ENCODE data around the gene LAMB4. TPM values are rescaled to one million over a fixed set of nuclear protein-coding genes. Genes with fewer than 3 reads are reported as not detected.

Gene LAMB4
- total RNA-seq, 2 experiments from 2014 or later = not detected

- H3K4me3 ChIP-seq (ENCODE audit: low read depth, low read length, poor library complexity, severe bottlenecking) = no peak overlapping the region
- H3K79me2 ChIP-seq (ENCODE audit: insufficient read depth, low read depth, low read length) = no peaks in the 10 kb centered on the region
- H3K4me2 ChIP-seq (ENCODE audit: low read length) = no peak overlapping the region
- no peaks in the 10 kb centered on the region for H3K9me3 ChIP-seq (ENCODE audit: low read length)
- H3K4me1 ChIP-seq (ENCODE audit: insufficient read depth, low read length, poor library complexity, severe bottlenecking) = peaks cover 5% of the 10 kb centered on the region
- no peak for DNase-seq (ENCODE audit: low spot score)
- no TSS peak for BruUV-seq (replicated peaks)
- no peak for TF ChIP-seq CTCF (conservative IDR thresholded peaks at IDR 0.05; ENCODE audit: low read length)
- no peak for TF ChIP-seq EZH2phosphoT487 (IDR thresholded peaks at IDR 0.05; ENCODE audit: borderline replicate concordance, low read depth, low read length)
- POLR2A ChIA-PET = no interaction called here
- intact Hi-C loops (cut with micrococcal nuclease; ENCODE audit: unreplicated experiment) = no loop called here
- CTCF ChIA-PET (ENCODE audit: unreplicated experiment) = no interaction called here
- no peaks in the 10 kb centered on the region for H3K36me3 ChIP-seq (ENCODE audit: insufficient read depth, low read length)
- H4K20me1 ChIP-seq (ENCODE audit: insufficient read depth, low read length) = no peaks in the 10 kb centered on the region
- H3K27ac ChIP-seq (ENCODE audit: low read depth, low read length, poor library complexity, severe bottlenecking) = no peak overlapping the region
- no peak overlapping the region for H2AFZ ChIP-seq (ENCODE audit: low read length)
- H3K9me2 ChIP-seq (ENCODE audit: insufficient read depth, low read length) = no peaks in the 10 kb centered on the region
These were observed 38.7 kb downstream of the LAMB4 start for GRCh38 chr7:108091461-108091831.

- Histone ChIP-seq H3K4me3 (ENCODE audit: low read depth, low read length, poor library complexity, severe bottlenecking) (no peak overlapping the region), H3K9me3 (ENCODE audit: low read length) (no peaks in the 10 kb centered on the region), H3K4me1 (ENCODE audit: insufficient read depth, low read length, poor library complexity, severe bottlenecking) (peaks cover 5% of the 10 kb centered on the region), H3K9me2 (ENCODE audit: insufficient read depth, low read length) (no peaks in the 10 kb centered on the region), H3K27ac (ENCODE audit: low read depth, low read length, poor library complexity, severe bottlenecking) (no peak overlapping the region), H3K4me2 (ENCODE audit: low read length) (no peak overlapping the region), H3K79me2 (ENCODE audit: insufficient read depth, low read depth, low read length) (no peaks in the 10 kb centered on the region), H4K20me1 (ENCODE audit: insufficient read depth, low read length) (no peaks in the 10 kb centered on the region), H2AFZ (ENCODE audit: low read length) (no peak overlapping the region), H3K36me3 (ENCODE audit: insufficient read depth, low read length) (no peaks in the 10 kb centered on the region)
- ChIA-PET POLR2A (no interaction called here), CTCF (ENCODE audit: unreplicated experiment) (no interaction called here)
- no peak for DNase-seq (ENCODE audit: low spot score)
- no TSS peak for BruUV-seq (replicated peaks)
- TF ChIP-seq EZH2phosphoT487 (IDR thresholded peaks at IDR 0.05; ENCODE audit: borderline replicate concordance, low read depth, low read length) (no peak), CTCF (conservative IDR thresholded peaks at IDR 0.05; ENCODE audit: low read length) (no peak)
- intact Hi-C loops (cut with micrococcal nuclease; ENCODE audit: unreplicated experiment) = no loop called here
These were observed 39.2 kb downstream of the LAMB4 start for GRCh38 chr7:108090791-108091460.

- Histone ChIP-seq H4K20me1 (ENCODE audit: insufficient read depth, low read length) (no peaks in the 10 kb centered on the region), H3K9me2 (ENCODE audit: insufficient read depth, low read length) (no peaks in the 10 kb centered on the region), H3K27ac (ENCODE audit: low read depth, low read length, poor library complexity, severe bottlenecking) (no peak overlapping the region), H3K4me3 (ENCODE audit: low read depth, low read length, poor library complexity, severe bottlenecking) (no peak overlapping the region), H3K36me3 (ENCODE audit: insufficient read depth, low read length) (no peaks in the 10 kb centered on the region), H3K79me2 (ENCODE audit: insufficient read depth, low read depth, low read length) (no peaks in the 10 kb centered on the region), H3K4me1 (ENCODE audit: insufficient read depth, low read length, poor library complexity, severe bottlenecking) (no peaks in the 10 kb centered on the region), H2AFZ (ENCODE audit: low read length) (no peak overlapping the region), H3K4me2 (ENCODE audit: low read length) (no peak overlapping the region), H3K9me3 (ENCODE audit: low read length) (no peaks in the 10 kb centered on the region)
- POLR2A ChIA-PET = no interaction called here
- intact Hi-C loops (cut with micrococcal nuclease; ENCODE audit: unreplicated experiment) = no loop called here
- BruUV-seq (replicated peaks) = no TSS peak
- DNase-seq (ENCODE audit: low spot score) = no peak
- CTCF ChIA-PET (ENCODE audit: unreplicated experiment) = no interaction called here
- TF ChIP-seq CTCF (conservative IDR thresholded peaks at IDR 0.05; ENCODE audit: low read length) = no peak
- TF ChIP-seq EZH2phosphoT487 (IDR thresholded peaks at IDR 0.05; ENCODE audit: borderline replicate concordance, low read depth, low read length) = no peak
These were observed 40.8 kb downstream of the LAMB4 start for GRCh38 chr7:108089381-108089780.

Measured in OCI-LY7 (cell line).